HG03108 (cell line): ENCODE data around the gene CCDC74A.
"Not testable (repeated sequence)": the region's sequence is repeated elsewhere in the genome, so short reads cannot be mapped to it uniquely, and the experiment has no call there.

Experiments used
- ATAC-seq: cut with Tn5 transposase; IDR thresholded peaks from one replicate; pipeline ENCODE4 v1.9.1; 2021; ENCODE audit warnings: moderate library complexity; ENCODE audit not compliant: unreplicated experiment

Gene CCDC74A

GRCh38 chr2:131528981-131529863 is 1.5 kb downstream of the CCDC74A start:
- peak; percentile 44 for ATAC-seq

- not testable (repeated sequence) for ATAC-seq
Observed at GRCh38 chr2:131529864-131530445, 2.3 kb downstream of the CCDC74A start.

- ATAC-seq = not testable (repeated sequence)
Observed at GRCh38 chr2:131530626-131531344, 3.1 kb downstream of the CCDC74A start.

GRCh38 chr2:131531547-131532185 is 4.0 kb downstream of the CCDC74A start:
- not testable (repeated sequence) for ATAC-seq

GRCh38 chr2:131532723-131533608 is 5.3 kb downstream of the CCDC74A start:
- ATAC-seq = not testable (repeated sequence)

- ATAC-seq = not testable (repeated sequence)
Observed at GRCh38 chr2:131533609-131534316, 6.1 kb downstream of the CCDC74A start.

GRCh38 chr2:131534317-131534672 is 6.6 kb downstream of the CCDC74A start:
- not testable (repeated sequence) for ATAC-seq

GRCh38 chr2:131534965-131535364 is 7.3 kb downstream of the CCDC74A start:
- not testable (repeated sequence) for ATAC-seq

GRCh38 chr2:131535526-131535925 is 7.8 kb downstream of the CCDC74A start:
- no peak for ATAC-seq

GRCh38 chr2:131535951-131536826 is 8.5 kb downstream of the CCDC74A start:
- not testable (repeated sequence) for ATAC-seq

GRCh38 chr2:131536841-131537240 is 9.2 kb downstream of the CCDC74A start:
- ATAC-seq = not testable (repeated sequence)

- not testable (repeated sequence) for ATAC-seq
Observed at GRCh38 chr2:131538856-131539255, 11.2 kb downstream of the CCDC74A start.

GRCh38 chr2:131542438-131543384 is 15.0 kb downstream of the CCDC74A start:
- ATAC-seq = no peak

- no peak for ATAC-seq
Observed at GRCh38 chr2:131543385-131543891, 15.8 kb downstream of the CCDC74A start.

GRCh38 chr2:131544006-131544812 is 16.5 kb downstream of the CCDC74A start:
- ATAC-seq = not testable (repeated sequence)

- not testable (repeated sequence) for ATAC-seq
Observed at GRCh38 chr2:131544813-131545165, 17.1 kb downstream of the CCDC74A start.
